ENCODE data around the gene GUK1.

DNA sequence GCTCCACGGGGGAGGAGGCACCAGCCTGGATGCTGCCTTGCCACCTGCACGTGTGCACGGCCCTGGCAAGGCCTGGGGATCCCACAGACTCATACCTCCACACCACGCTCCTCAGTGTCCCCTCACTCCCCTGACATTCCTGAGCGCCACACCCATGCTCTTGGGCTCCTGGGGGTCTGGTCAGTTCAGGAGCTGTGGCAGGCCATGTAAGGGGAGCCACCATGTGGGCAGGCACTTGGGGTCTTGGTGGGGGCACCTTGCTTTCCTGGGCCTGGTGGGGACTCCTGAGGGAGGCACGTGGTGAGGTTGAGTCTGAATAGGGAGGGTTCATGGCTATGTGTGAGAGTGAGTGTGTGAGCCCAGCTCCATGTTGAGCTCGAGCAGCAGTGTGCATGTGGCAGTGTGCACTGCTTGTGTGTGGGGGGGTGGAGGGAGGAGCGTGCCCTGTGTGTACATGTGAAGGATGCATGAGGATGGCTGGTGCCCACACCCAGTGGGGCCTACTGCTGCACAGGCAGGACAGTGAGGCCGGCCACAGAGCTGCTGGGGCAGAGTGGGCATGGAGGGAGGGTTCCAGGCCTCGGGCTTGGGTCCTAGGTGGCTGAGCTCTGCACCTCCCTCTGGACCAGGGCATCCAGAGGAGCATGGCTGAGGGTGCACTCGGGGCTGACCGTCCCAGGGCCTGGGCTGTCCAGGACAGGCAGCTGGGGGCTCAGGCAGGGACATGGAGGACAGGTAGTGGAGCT, 11.3 kb downstream of the GUK1 start:
- TF ChIP-seq, protein P1, sequence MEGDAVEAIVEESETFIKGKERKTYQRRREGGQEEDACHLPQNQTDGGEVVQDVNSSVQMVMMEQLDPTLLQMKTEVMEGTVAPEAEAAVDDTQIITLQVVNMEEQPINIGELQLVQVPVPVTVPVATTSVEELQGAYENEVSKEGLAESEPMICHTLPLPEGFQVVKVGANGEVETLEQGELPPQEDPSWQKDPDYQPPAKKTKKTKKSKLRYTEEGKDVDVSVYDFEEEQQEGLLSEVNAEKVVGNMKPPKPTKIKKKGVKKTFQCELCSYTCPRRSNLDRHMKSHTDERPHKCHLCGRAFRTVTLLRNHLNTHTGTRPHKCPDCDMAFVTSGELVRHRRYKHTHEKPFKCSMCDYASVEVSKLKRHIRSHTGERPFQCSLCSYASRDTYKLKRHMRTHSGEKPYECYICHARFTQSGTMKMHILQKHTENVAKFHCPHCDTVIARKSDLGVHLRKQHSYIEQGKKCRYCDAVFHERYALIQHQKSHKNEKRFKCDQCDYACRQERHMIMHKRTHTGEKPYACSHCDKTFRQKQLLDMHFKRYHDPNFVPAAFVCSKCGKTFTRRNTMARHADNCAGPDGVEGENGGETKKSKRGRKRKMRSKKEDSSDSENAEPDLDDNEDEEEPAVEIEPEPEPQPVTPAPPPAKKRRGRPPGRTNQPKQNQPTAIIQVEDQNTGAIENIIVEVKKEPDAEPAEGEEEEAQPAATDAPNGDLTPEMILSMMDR (IDR thresholded peaks at IDR 0.05; ENCODE audit: low read depth, low read length) = no peak
- TF ChIP-seq POLR2A (IDR thresholded peaks at IDR 0.05; ENCODE audit: extremely low read depth, insufficient read length) (no peak), MAX (IDR thresholded peaks at IDR 0.05; ENCODE audit: low read depth, low read length) (no peak)
